ENCODE results near the gene BBOF1. TPM values are rescaled to one million over a fixed set of nuclear protein-coding genes. Genes with fewer than 3 reads are reported as not detected.

BBOF1 gene
- total RNA-seq, 1 donor from 2014 or later, result 3.8 TPM

- H3K9me3 ChIP-seq (replicated peaks), result no peaks in the 10 kb centered on the region
- peaks cover 9% of the 10 kb centered on the region for H3K4me1 ChIP-seq
- no peak for DNase-seq
- peaks cover 17% of the 10 kb centered on the region for H3K36me3 ChIP-seq
- no peaks in the 10 kb centered on the region for H3K27me3 ChIP-seq (ENCODE audit: low read depth)
- H3K4me3 ChIP-seq, result no peak overlapping the region
- H3K27ac ChIP-seq (replicated peaks), result no peak overlapping the region
- TF ChIP-seq, protein P1, sequence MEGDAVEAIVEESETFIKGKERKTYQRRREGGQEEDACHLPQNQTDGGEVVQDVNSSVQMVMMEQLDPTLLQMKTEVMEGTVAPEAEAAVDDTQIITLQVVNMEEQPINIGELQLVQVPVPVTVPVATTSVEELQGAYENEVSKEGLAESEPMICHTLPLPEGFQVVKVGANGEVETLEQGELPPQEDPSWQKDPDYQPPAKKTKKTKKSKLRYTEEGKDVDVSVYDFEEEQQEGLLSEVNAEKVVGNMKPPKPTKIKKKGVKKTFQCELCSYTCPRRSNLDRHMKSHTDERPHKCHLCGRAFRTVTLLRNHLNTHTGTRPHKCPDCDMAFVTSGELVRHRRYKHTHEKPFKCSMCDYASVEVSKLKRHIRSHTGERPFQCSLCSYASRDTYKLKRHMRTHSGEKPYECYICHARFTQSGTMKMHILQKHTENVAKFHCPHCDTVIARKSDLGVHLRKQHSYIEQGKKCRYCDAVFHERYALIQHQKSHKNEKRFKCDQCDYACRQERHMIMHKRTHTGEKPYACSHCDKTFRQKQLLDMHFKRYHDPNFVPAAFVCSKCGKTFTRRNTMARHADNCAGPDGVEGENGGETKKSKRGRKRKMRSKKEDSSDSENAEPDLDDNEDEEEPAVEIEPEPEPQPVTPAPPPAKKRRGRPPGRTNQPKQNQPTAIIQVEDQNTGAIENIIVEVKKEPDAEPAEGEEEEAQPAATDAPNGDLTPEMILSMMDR (IDR thresholded peaks at IDR 0.05; ENCODE audit: borderline replicate concordance), result no peak
- intact Hi-C loops (cut with micrococcal nuclease), result no loop called here
Observed at GRCh38 chr14:74077401-74077800, 58.3 kb downstream of the BBOF1 start.

DNA sequence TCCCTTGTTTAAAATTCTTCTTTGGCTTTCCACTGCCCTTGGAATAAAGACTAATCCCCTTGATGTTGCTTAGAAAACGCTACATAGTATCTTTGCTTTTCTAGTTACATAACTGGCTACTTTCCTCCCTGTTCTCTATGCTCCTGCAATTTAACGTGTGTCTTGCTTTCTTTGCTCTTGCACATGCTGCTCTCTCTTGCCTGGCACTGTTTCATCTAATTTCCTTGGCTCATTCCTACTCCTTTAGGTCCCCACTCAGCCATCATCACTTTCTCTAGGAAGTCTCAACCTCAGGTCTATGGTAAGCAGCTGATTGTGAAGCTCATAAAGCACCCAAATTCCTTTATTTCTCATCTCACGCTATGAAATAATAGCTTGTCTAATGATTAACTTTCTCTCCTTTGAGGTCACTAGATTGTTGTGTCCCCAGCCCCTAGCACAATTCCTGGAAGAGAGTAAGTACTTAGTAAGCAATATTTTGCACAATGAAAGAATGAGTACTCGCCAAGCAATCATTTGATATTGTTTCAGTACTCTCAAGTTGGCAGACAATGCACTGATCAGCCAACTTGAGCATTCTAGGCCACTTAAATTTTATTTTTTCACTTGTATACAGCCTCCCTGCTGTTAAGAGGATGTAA is 61.8 kb downstream of the BBOF1 start:
- no peaks in the 10 kb centered on the region for H3K27me3 ChIP-seq (ENCODE audit: low read depth)
- no peak overlapping the region for H3K4me3 ChIP-seq
- no peak for DNase-seq
- intact Hi-C loops (cut with micrococcal nuclease), result no loop called here
- no peaks in the 10 kb centered on the region for H3K36me3 ChIP-seq
- TF ChIP-seq, protein P1 (IDR thresholded peaks at IDR 0.05; ENCODE audit: borderline replicate concordance), result no peak
- no peaks in the 10 kb centered on the region for H3K9me3 ChIP-seq (replicated peaks)
- no peak overlapping the region for H3K27ac ChIP-seq (replicated peaks)
- peaks cover 38% of the 10 kb centered on the region for H3K4me1 ChIP-seq

GRCh38 chr14:74081491-74081890 is 62.3 kb downstream of the BBOF1 start:
- intact Hi-C loops (cut with micrococcal nuclease), result no loop called here
- no peak overlapping the region for H3K4me3 ChIP-seq
- DNase-seq, result no peak
- H3K36me3 ChIP-seq, result no peaks in the 10 kb centered on the region
- TF ChIP-seq, protein P1 (IDR thresholded peaks at IDR 0.05; ENCODE audit: borderline replicate concordance), result no peak
- peaks cover 43% of the 10 kb centered on the region for H3K4me1 ChIP-seq
- no peaks in the 10 kb centered on the region for H3K9me3 ChIP-seq (replicated peaks)
- H3K27ac ChIP-seq (replicated peaks), result no peak overlapping the region
- no peaks in the 10 kb centered on the region for H3K27me3 ChIP-seq (ENCODE audit: low read depth)

- H3K27me3 ChIP-seq (ENCODE audit: low read depth), result no peaks in the 10 kb centered on the region
- no peak overlapping the region for H3K27ac ChIP-seq (replicated peaks)
- H3K9me3 ChIP-seq (replicated peaks), result no peaks in the 10 kb centered on the region
- peak overlapping the region; percentile 87 for H3K4me3 ChIP-seq
- no peak for DNase-seq
- TF ChIP-seq, protein P1 (IDR thresholded peaks at IDR 0.05; ENCODE audit: borderline replicate concordance), result no peak
- intact Hi-C loops (cut with micrococcal nuclease), result no loop called here
- peaks cover 46% of the 10 kb centered on the region for H3K4me1 ChIP-seq
- no peaks in the 10 kb centered on the region for H3K36me3 ChIP-seq
Observed at GRCh38 chr14:74083161-74083560, 64.0 kb downstream of the BBOF1 start.

- intact Hi-C loops (cut with micrococcal nuclease), result no loop called here
- TF ChIP-seq, protein P1 (IDR thresholded peaks at IDR 0.05; ENCODE audit: borderline replicate concordance), result no peak
- Histone ChIP-seq H3K27me3 (ENCODE audit: low read depth) (no peaks in the 10 kb centered on the region), H3K36me3 (no peaks in the 10 kb centered on the region), H3K4me3 (peak overlapping the region; percentile 87), H3K27ac (replicated peaks) (peak overlapping the region; percentile 88), H3K9me3 (replicated peaks) (no peaks in the 10 kb centered on the region), H3K4me1 (peaks cover 46% of the 10 kb centered on the region)
- DNase-seq, result no peak
Observed at GRCh38 chr14:74083784-74084276, 64.7 kb downstream of the BBOF1 start.
